Measurements from ENCODE around the gene PLSCR3.

Gene PLSCR3

GRCh38 chr17:7394452-7395191, at the start of gene PLSCR3:
TSS of gene PLSCR3 (minus strand) at chr17:7394525. CDS start at chr17:7394110, 415 bp downstream.
- in situ Hi-C loops (cut with MboI; ENCODE audit: low sequenced_read_pairs), result no loop called here

DNA sequence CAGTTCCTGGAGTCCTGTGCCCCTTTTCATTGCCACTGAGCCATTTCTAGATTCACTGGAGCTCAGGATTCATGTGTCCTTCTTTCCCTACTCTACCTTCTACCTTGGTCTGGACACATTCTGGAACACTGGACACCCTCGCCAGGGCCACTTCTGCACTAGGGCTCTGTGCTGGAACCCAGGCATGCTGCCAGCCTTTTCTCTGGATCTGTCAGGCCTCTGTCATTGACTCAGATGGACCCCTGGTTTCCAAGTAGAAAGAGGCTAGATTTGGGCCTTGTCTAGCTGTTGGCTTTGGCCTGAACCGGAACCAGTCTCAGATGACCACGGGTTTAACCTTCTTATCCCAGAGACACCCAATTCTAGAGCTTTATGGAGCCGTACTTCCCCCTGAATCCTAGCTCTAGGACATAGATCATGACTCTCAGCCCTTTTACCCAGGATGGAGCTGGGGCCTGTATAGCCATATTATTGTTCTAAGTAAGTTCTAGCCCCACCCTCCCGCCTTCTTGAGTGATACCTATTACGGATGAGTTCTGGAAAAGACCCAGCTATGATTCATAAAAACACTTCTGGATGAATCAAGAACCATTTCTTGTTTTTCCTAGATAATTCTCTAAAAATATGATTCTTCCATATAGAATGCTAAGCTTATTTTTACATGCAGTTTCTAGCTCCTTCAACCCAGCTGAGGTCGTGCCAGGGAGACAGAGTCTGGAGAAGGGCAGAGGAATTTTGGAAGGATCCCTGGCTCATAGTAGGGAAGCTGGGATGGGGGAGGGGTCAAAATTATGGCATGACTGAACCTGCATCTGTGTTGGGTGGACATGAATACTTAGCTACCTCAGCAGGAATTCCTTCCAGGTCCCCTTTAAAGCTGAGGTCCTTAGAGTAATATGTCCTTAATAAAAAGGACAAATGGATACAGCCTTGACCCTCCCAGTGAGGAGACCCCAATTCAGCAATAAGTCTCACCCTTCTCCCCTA, 49.5 kb upstream of the PLSCR3 start:
- in situ Hi-C loops (cut with MboI; ENCODE audit: low sequenced_read_pairs), result no loop called here

DNA sequence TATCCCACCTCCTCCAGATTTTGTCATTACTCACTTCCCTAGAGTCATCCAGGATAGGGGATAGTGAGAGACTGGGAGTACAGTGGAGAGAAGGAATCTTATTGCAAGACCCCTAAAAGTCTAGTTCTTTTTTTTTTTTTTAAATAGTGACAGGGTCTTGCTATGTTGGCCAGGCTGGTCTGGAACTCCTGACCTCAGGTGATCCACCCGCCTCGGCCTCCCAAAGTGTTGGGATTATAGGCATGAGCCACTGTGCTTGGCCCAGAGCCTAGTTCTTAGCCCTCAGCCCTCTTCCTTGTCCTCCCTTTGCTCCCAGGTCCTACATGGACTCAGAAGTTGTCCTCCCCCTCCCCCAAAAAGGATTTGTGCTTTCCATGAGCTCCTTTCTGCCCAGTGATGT, 47.8 kb upstream of the PLSCR3 start:
- in situ Hi-C loops (cut with MboI; ENCODE audit: low sequenced_read_pairs), result no loop called here

GRCh38 chr17:7441266-7441665, 46.9 kb upstream of the PLSCR3 start:
- in situ Hi-C loops (cut with MboI; ENCODE audit: low sequenced_read_pairs), result no loop called here

- in situ Hi-C loops (cut with MboI; ENCODE audit: low sequenced_read_pairs), result no loop called here
Measured at GRCh38 chr17:7440834-7441195, 46.5 kb upstream of the PLSCR3 start.

DNA sequence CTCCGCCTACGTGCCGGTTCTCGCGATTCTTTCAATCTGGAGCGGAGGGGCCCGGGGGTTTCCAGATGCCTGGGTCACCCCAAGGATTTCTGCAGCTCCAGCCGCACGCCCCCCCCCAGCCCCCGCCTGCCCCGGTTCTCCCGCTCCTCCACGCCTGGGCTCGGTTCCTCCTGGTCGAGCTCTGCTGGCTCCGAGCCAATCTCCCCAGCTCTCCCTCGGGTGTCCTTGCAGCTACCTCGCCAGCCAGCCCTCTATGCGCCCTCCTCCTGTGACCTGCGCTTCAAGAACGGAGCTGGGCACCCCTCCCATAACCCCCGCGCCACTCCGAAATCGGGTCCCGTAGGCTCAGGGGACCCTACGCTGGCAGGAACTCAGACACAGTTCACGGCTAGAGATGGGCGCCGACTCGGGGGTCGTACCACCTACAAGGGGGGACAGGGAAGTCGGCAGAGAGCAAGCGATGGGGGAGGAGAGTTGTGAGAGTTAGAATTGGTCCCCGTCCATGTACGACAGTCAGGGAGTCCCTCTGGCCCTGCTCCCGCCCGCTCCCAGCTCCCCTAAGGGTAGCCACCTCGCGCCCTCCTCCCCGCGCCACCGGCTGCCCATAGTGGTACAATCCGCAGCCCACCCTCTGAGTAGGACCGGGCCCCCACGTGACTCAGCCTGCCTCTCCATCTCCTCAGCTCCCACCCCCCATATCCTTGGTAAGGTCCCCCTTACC, 45.9 kb upstream of the PLSCR3 start:
- in situ Hi-C loops (cut with MboI; ENCODE audit: low sequenced_read_pairs), result no loop called here

GRCh38 chr17:7439462-7440112, 45.3 kb upstream of the PLSCR3 start, which contains the start of gene FGF11:
TSS of gene FGF11 (plus strand) at chr17:7439512. CDS start at chr17:7439621, 109 bp downstream.
- in situ Hi-C loops (cut with MboI; ENCODE audit: low sequenced_read_pairs), result no loop called here

GRCh38 chr17:7438656-7439460, 44.5 kb upstream of the PLSCR3 start:
- in situ Hi-C loops (cut with MboI; ENCODE audit: low sequenced_read_pairs), result no loop called here

DNA sequence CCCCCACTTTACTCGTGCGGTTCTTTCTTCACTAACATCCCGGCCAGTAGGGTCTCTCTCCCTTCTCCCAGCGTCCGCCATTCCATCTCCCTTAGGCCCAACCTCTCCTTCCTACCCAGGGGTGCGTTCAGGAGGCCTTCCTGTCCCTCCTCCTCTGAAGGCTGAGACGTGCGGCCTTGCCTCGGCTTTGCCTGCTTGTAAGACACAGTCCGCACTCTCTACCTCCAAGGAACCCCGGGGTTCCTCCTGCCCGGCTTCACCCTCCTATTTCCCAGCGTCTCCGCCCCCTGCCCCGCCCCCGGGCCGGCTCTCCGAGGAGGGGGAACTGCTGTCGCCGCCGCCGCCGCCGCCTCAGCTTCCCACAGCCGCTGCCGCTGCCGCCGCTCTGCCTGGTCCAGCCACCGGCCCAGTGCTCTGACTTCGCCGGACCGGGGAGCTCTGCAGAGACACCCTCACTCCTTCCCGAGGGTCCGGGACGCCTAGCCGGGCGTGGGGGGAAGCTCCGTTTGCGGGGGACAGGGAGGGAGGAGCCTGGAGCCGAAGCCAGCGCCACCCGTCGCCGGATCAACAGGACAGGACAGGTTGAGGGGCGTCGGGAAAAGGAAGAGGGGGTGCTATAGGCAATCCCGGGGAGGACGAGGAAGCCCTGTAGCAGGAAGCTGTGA, 43.8 kb upstream of the PLSCR3 start:
- in situ Hi-C loops (cut with MboI; ENCODE audit: low sequenced_read_pairs), result no loop called here

DNA sequence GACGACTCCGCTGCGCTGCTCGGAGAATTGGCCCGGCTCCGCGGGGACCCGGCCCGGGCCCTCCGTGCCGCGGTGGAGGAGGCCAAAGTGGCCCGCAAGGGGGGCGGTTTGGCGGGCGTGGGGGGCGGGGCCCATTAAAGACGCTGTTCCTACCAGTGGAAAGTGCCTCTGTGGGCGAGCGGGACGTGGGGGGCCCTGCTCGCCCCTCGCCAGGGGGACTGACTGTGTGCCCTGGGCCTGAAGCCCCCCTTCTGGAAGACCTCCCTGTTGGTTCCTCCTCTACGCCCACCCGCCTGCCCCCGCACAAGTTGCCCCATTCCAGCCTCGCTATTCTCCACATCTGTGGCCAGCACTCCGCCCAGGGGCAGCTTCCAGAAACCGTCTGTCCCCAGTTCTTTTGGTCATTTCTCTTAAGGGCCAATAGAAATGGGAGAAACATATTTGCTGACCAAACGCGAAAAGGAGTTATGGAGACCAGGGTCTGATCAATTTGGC, 43.1 kb upstream of the PLSCR3 start:
- in situ Hi-C loops (cut with MboI; ENCODE audit: low sequenced_read_pairs), result no loop called here

GRCh38 chr17:7436556-7437368, 42.4 kb upstream of the PLSCR3 start:
- in situ Hi-C loops (cut with MboI; ENCODE audit: low sequenced_read_pairs), result no loop called here

DNA sequence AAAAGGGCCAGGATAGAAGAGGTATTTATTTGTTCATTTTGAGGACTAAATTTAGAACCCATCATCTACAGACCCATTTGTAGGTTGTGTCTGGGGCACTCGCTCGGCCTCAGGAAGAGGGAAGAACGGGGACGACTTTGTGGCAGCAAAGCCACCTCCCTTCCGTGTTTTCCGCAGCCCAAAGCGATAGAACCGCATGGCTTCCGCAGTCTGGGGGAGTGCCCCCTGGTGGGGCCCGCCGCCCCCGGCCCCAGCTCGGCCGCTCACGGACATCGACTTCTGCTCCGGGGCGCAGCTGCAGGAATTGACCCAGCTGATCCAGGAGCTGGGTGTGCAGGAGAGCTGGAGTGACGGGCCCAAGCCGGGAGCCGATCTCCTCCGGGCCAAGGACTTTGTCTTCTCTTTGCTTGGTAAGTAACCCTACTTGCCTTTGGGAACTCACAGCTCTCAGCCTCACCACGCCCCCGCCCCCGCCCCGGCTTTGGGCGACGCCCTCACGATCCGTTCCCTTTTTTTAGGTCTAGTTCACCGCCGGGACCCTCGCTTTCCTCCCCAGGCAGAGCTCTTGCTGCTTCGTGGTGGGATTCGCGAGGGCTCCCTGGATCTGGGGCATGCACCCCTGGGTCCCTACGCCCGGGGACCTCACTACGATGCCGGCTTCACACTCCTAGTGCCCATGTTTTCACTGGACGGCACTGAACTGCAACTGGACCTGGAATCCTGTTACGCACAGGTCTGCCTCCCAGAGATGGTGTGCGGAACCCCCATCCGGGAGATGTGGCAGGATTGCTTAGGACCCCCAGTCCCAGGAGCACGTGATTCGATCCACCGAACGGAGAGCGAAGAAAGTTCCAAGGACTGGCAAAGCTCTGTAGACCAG, 41.6 kb upstream of the PLSCR3 start:
- in situ Hi-C loops (cut with MboI; ENCODE audit: low sequenced_read_pairs), result no loop called here

- in situ Hi-C loops (cut with MboI; ENCODE audit: low sequenced_read_pairs), result no loop called here
Measured at GRCh38 chr17:7432296-7432695, 38.0 kb upstream of the PLSCR3 start.

GRCh38 chr17:7431231-7431630, 36.9 kb upstream of the PLSCR3 start:
- in situ Hi-C loops (cut with MboI; ENCODE audit: low sequenced_read_pairs), result no loop called here

GRCh38 chr17:7429722-7430121, 35.4 kb upstream of the PLSCR3 start:
- in situ Hi-C loops (cut with MboI; ENCODE audit: low sequenced_read_pairs), result no loop called here

GRCh38 chr17:7428557-7428956, 34.2 kb upstream of the PLSCR3 start, which contains the start of gene SPEM3:
TSS of gene SPEM3 (plus strand) at chr17:7428857. CDS start at chr17:7428903, 46 bp downstream.
- in situ Hi-C loops (cut with MboI; ENCODE audit: low sequenced_read_pairs), result no loop called here

DNA sequence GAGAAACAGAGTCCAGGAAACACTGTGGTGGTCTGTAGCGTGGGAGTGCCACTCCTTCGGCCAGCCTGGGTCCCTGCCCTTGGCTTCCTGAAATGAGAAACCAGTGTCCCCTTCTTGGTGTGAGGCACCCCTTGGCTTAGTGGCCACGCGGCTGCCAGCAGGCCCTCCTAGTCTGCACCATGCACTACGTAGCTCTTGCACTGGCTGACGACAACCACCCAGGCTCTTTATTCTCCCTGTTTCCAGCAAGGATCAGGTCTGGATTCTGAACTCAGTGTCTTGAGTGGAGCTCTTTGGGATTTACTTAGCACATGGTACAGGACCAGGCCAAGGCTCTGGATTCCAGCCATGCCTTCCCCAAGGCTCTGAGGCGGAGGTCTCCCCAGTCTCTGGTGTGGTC, 33.2 kb upstream of the PLSCR3 start:
- in situ Hi-C loops (cut with MboI; ENCODE audit: low sequenced_read_pairs), result no loop called here

All from HL-60/S4 treated with retinoic acid at 250 ng/mL for 4 days and 3 days (cell line).